GM19240 (cell line): ENCODE results near the gene RANGRF.
"Not testable (repeated sequence)": the region's sequence is repeated elsewhere in the genome, so short reads cannot be mapped to it uniquely, and the experiment has no call there.

Experiments used
- DNase-seq: peaks from one replicate; pipeline ENCODE4 v3.0.0; 2011; ENCODE audit warnings: low spot score; ENCODE audit not compliant: insufficient read length

The RANGRF gene

GRCh38 chr17:8288336-8289102 lies at the start of gene RANGRF:
RANGRF (plus strand) TSS chr17:8288670; CDS start chr17:8288789, 119 bp downstream.
- peak; percentile 82 for DNase-seq

DNA sequence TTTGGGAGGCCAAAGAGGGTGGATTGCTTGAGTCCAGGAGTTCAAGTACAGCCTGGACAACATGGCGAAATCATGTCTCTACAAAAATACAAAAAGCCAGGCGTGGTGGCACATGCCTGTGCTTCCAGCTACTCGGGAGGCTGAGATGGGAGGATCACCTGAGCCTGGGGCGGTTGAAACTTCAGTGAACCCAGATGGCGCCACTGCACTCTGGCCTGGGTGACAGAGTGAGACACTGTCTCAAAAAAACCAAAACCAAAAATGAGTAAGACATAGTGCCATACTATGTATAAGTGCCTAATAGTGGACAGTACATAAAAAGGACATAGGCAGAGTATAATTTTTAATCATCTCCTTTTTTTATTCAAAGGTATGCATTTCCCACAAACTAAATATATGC lies 44.6 kb upstream of the RANGRF start:
- no peak for DNase-seq

DNA sequence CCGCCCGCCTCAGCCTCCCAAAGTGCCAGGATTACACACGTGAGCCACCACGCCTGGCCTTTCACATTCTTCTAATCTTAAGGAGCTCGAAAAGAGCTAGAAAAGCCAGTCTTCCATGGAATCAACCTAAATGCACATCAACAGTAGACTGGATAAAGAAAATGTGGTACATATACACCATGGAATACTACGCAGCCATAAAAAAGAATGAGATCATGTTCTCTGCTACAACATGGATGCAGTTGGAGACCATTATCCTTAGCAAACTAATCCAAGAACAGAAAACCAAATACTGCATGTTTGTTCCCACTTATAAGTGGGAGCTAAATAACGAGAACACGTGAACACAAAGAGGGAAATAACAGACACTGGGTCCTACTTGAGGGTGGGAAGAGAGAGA lies 43.7 kb upstream of the RANGRF start:
- DNase-seq = no peak

GRCh38 chr17:8248751-8249607 lies 39.5 kb upstream of the RANGRF start, which contains the start of gene PFAS:
PFAS (plus strand) TSS chr17:8249289; CDS start chr17:8253938, 4,649 bp downstream.
- peak; percentile 90 for DNase-seq

- DNase-seq = no peak
Observed at GRCh38 chr17:8249621-8250500, 38.6 kb upstream of the RANGRF start.

DNA sequence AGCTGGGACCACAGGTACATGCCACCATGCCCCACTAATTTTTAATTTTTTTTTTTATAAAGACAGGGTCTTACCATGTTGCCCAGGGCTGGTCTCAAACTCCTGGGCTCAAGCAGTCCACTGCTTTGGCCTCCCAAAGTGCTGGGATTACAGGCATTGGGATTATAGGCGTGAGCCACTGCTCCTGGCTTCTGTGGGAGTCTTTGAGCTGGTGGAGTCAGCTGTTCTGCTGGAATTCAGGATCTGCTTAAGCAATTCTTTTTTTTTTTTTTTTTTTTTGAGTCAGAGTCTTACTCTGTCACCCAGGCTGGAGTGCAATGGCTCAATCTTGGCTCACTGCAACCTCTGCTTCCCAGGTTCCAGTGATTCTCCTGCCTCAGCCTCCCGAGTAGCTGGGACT lies 37.1 kb upstream of the RANGRF start:
- not testable (repeated sequence) for DNase-seq

GRCh38 chr17:8253801-8254200 lies 34.7 kb upstream of the RANGRF start:
- no peak for DNase-seq

DNA sequence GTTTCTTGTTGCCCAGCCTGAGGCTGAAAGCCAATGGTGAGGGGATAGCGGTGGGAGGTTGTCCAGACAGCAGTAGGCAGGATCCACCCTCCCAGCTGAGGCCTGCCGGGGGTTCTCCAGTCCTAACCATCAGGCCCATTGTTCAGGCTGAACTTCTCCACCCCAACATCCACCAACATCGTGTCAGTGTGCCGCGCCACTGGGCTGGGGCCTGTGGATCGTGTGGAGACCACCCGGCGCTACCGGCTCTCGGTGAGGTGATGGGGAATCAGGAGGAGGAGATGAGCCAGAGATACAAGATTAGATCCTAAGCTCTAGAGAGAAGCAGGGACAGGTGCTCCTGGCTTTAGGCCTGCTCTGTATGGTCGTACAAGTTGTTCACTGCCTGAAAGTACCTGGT lies 33.6 kb upstream of the RANGRF start:
- DNase-seq = no peak

DNA sequence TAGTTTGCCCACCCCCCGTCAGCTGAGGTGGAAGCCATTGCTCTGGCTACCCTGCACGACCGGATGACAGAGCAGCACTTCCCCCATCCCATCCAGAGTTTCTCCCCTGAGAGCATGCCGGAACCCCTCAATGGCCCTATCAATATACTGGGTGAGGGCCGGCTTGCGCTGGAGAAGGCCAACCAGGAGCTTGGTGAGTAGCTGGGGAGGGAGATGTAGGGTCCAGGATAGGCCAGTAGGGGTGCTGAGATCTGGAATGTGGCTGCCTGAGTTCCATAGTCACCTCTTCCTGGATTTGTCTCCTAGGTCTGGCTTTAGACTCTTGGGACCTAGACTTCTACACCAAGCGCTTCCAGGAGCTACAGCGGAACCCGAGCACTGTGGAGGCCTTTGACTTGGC lies 33.0 kb upstream of the RANGRF start:
- DNase-seq = no peak

DNA sequence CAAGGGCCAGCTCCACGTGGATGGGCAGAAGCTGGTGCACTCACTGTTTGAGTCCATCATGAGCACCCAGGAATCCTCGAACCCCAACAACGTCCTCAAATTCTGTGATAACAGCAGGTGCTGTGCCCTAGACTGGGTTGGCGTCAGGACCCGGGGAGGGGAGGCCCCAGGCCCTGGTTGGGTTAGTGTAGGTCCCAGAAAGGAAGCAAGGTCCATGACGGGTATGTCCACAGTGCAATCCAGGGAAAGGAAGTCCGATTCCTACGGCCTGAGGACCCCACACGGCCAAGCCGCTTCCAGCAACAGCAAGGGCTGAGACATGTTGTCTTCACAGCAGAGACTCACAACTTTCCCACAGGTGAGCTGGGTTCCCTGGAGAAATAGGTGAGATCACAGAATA lies 32.2 kb upstream of the RANGRF start:
- no peak for DNase-seq

- DNase-seq = no peak
Observed at GRCh38 chr17:8256691-8257090, 31.8 kb upstream of the RANGRF start.

GRCh38 chr17:8257801-8258200 lies 30.7 kb upstream of the RANGRF start:
- DNase-seq = no peak

GRCh38 chr17:8264320-8264719 lies 24.1 kb upstream of the RANGRF start:
- DNase-seq = no peak

DNA sequence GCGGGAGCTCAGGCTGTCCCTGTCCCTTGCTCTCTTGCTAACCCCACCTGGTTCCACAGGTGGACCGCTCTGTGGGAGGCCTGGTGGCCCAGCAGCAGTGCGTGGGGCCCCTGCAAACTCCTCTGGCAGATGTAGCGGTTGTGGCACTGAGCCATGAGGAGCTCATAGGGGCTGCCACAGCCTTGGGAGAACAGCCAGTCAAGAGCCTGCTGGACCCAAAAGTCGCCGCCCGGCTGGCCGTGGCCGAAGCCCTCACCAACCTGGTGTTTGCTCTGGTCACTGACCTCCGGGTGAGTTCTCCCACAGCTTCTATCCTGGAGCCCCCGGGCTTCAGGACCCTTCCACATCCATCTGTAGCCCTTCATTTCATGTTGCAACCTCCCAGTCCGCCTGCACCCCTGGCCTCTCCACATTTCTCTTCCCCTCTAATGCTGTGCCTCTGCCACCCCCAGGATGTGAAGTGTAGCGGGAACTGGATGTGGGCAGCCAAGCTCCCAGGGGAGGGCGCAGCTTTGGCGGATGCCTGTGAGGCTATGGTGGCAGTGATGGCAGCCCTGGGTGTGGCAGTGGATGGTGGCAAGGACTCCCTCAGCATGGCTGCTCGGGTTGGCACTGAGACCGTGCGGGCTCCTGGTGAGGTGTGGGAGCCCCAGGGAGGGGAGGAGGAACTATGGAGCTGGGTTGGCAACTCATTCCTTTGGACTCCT lies 23.5 kb upstream of the RANGRF start:
- DNase-seq = no peak

DNA sequence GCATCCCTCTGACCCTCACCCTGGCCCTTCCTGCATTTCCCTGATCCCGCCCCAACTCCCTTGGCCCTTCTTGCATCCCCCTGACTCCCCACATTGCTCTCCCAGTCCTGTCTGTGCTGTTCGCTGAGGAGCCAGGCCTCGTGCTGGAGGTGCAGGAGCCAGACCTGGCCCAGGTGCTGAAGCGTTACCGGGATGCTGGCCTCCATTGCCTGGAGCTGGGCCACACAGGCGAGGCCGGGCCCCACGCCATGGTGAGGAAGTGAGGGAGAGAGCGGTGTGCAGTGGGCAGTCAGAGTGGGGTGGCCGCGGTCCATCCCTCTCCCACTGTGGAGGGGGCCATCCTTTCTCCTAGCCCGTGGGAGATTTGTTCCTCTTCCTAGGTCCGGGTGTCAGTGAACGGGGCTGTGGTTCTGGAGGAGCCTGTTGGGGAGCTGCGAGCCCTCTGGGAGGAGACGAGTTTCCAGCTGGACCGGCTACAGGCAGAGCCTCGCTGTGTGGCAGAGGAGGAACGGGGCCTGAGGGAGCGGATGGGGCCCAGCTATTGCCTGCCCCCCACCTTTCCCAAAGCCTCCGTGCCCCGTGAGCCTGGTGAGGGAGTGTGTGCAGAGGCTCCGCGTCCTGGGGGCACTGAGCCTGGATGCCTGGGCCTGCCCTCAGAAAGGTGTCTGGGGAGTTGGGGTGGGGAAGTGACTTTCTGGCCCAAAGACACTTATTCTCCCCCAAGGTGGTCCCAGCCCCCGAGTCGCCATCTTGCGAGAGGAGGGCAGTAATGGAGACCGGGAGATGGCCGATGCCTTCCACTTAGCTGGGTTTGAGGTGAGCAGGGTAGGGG lies 21.6 kb upstream of the RANGRF start:
- DNase-seq = no peak

DNA sequence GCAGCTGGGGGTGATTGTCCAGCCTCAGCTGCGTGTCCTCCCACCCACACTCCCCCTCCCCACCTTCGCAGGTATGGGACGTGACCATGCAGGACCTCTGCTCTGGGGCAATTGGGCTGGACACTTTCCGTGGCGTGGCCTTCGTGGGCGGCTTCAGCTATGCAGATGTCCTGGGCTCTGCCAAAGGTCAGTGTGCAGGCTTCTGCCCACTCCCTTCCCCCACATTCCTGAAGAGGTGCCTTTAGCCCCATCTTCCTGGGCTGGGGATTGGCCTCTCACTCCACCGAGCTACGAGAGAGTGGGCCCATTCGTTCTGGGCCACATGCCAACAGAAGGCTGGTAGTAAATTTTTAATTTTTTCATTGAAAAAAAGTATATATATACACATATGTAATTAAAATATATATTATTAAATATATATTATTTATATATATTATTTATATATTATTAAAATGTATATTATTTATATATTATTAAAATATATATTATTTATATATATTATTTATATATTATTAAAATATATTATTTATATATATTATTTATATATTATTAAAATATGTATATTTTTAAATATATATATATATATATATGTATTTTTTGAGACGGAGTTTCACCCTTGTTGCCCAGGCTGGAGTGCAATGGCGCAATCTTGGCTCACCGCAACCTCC lies 20.9 kb upstream of the RANGRF start:
- no peak for DNase-seq

GRCh38 chr17:8268550-8269298 lies 19.7 kb upstream of the RANGRF start:
- no peak for DNase-seq

- no peak for DNase-seq
Observed at GRCh38 chr17:8272421-8272820, 16.0 kb upstream of the RANGRF start.
